ENCODE measurements around the gene XRCC1.

XRCC1 gene

GRCh38 chr19:43618921-43619261 is 43.6 kb upstream of the XRCC1 start:
- H3K9me3 ChIP-seq (replicated peaks in 1 of 2; ENCODE audit: control insufficient read depth in 2 of 2, insufficient read depth in 1 of 2, low read depth in 1 of 2, low read length in 2 of 2): no peaks in the 10 kb centered on the region
- H2BK5ac ChIP-seq (ENCODE audit: low read length): peak overlapping the region; percentile 97
- H3K18ac ChIP-seq (ENCODE audit: low read length): peak overlapping the region; percentile 99
- peak overlapping the region; percentile 99 for H3K27ac ChIP-seq (replicated peaks; ENCODE audit: low read length)
- H2BK120ac ChIP-seq (ENCODE audit: low read depth, low read length): peak overlapping the region; percentile 93
- DNase-seq (ENCODE audit: low spot score): no peak
- no peak overlapping the region for H3K4ac ChIP-seq (ENCODE audit: low read length)
- peak overlapping the region; percentile 68 to 82 for H3K4me3 ChIP-seq (ENCODE audit: low read length in 2 of 2)
- no peaks in the 10 kb centered on the region for H3K27me3 ChIP-seq (ENCODE audit: control insufficient read depth in 3 of 3, insufficient read depth in 3 of 3, low read depth in 1 of 3, low read length in 3 of 3)
- H4K8ac ChIP-seq (ENCODE audit: low read depth, low read length): peak overlapping the region; percentile 94
- peak overlapping the region; percentile 78 for H3K4me2 ChIP-seq (ENCODE audit: insufficient read depth, low read length, poor library complexity, severe bottlenecking)
- H2AFZ ChIP-seq (ENCODE audit: low read length): peak overlapping the region; percentile 82
- H3K9ac ChIP-seq (ENCODE audit: low read depth, low read length, poor library complexity): peak overlapping the region; percentile 99
- H3K36me3 ChIP-seq (replicated peaks in 1 of 2; ENCODE audit: control insufficient read depth in 2 of 2, insufficient read depth in 2 of 2, low read length in 2 of 2): peaks cover 11 to 42% of the 10 kb centered on the region in 2 donors
- no CpG with 5 or more reads among the region's 14 CpGs for WGBS, 2 donors (ENCODE audit: extremely low coverage in 2 of 2, insufficient read length in 2 of 2, insufficient replicate concordance in 1 of 2)
- H3K4me1 ChIP-seq (ENCODE audit: control insufficient read depth in 2 of 2, insufficient read depth in 1 of 2, low read depth in 1 of 2, low read length in 2 of 2): peaks cover 3 to 10% of the 10 kb centered on the region in 2 donors
- H2BK15ac ChIP-seq (ENCODE audit: low read length): peak overlapping the region; percentile 76
- no peak overlapping the region for H2BK12ac ChIP-seq (ENCODE audit: low read length)
- peaks cover 10% of the 10 kb centered on the region for H3K79me1 ChIP-seq (ENCODE audit: low read depth, low read length)
- peak overlapping the region; percentile 60 for H3K14ac ChIP-seq (ENCODE audit: low read length)
- H3K23ac ChIP-seq (ENCODE audit: low read depth, low read length, poor library complexity): peak overlapping the region; percentile 99
- H4K91ac ChIP-seq (ENCODE audit: low read depth, low read length, poor library complexity): peak overlapping the region; percentile 99
- peak overlapping the region; percentile 91 for H2AK5ac ChIP-seq (ENCODE audit: low read depth, low read length)

GRCh38 chr19:43616954-43617353 is 41.6 kb upstream of the XRCC1 start:
- Histone ChIP-seq H2AK5ac (ENCODE audit: low read depth, low read length) (no peak overlapping the region), H2BK12ac (ENCODE audit: low read length) (no peak overlapping the region), H3K4me2 (ENCODE audit: insufficient read depth, low read length, poor library complexity, severe bottlenecking) (no peak overlapping the region), H3K36me3 (replicated peaks in 1 of 2; ENCODE audit: control insufficient read depth in 2 of 2, insufficient read depth in 2 of 2, low read length in 2 of 2) (peaks cover 16 to 51% of the 10 kb centered on the region in 2 donors), H3K4me3 (ENCODE audit: low read length in 2 of 2) (no peak overlapping the region), H2BK5ac (ENCODE audit: low read length) (no peak overlapping the region), H3K27ac (replicated peaks; ENCODE audit: low read length) (no peak overlapping the region), H4K91ac (ENCODE audit: low read depth, low read length, poor library complexity) (no peak overlapping the region), H3K14ac (ENCODE audit: low read length) (no peak overlapping the region), H3K4ac (ENCODE audit: low read length) (no peak overlapping the region), H2BK15ac (ENCODE audit: low read length) (no peak overlapping the region), H2BK120ac (ENCODE audit: low read depth, low read length) (no peak overlapping the region), H3K23ac (ENCODE audit: low read depth, low read length, poor library complexity) (no peak overlapping the region), H3K18ac (ENCODE audit: low read length) (no peak overlapping the region), H3K79me1 (ENCODE audit: low read depth, low read length) (peaks cover 11% of the 10 kb centered on the region), H3K4me1 (ENCODE audit: control insufficient read depth in 2 of 2, insufficient read depth in 1 of 2, low read depth in 1 of 2, low read length in 2 of 2) (peaks cover 3 to 10% of the 10 kb centered on the region in 2 donors), H4K8ac (ENCODE audit: low read depth, low read length) (no peak overlapping the region), H3K9me3 (replicated peaks in 1 of 2; ENCODE audit: control insufficient read depth in 2 of 2, insufficient read depth in 1 of 2, low read depth in 1 of 2, low read length in 2 of 2) (no peaks in the 10 kb centered on the region), H3K9ac (ENCODE audit: low read depth, low read length, poor library complexity) (no peak overlapping the region), H3K27me3 (ENCODE audit: control insufficient read depth in 3 of 3, insufficient read depth in 3 of 3, low read depth in 1 of 3, low read length in 3 of 3) (no peaks in the 10 kb centered on the region), H2AFZ (ENCODE audit: low read length) (no peak overlapping the region)
- no peak for DNase-seq (ENCODE audit: low spot score)
- WGBS, 2 donors (ENCODE audit: extremely low coverage in 2 of 2, insufficient read length in 2 of 2, insufficient replicate concordance in 1 of 2): no CpG with 5 or more reads among the region's 6 CpGs

GRCh38 chr19:43616306-43616705 is 41.0 kb upstream of the XRCC1 start:
- Histone ChIP-seq H3K79me1 (ENCODE audit: low read depth, low read length) (peaks cover 16% of the 10 kb centered on the region), H3K4me3 (ENCODE audit: low read length in 2 of 2) (no peak overlapping the region), H3K23ac (ENCODE audit: low read depth, low read length, poor library complexity) (no peak overlapping the region), H3K18ac (ENCODE audit: low read length) (no peak overlapping the region), H3K9me3 (replicated peaks in 1 of 2; ENCODE audit: control insufficient read depth in 2 of 2, insufficient read depth in 1 of 2, low read depth in 1 of 2, low read length in 2 of 2) (no peaks in the 10 kb centered on the region), H3K27ac (replicated peaks; ENCODE audit: low read length) (no peak overlapping the region), H3K4ac (ENCODE audit: low read length) (no peak overlapping the region), H2BK12ac (ENCODE audit: low read length) (no peak overlapping the region), H3K4me2 (ENCODE audit: insufficient read depth, low read length, poor library complexity, severe bottlenecking) (no peak overlapping the region), H3K14ac (ENCODE audit: low read length) (no peak overlapping the region), H3K9ac (ENCODE audit: low read depth, low read length, poor library complexity) (no peak overlapping the region), H2AK5ac (ENCODE audit: low read depth, low read length) (no peak overlapping the region), H4K8ac (ENCODE audit: low read depth, low read length) (no peak overlapping the region), H3K36me3 (replicated peaks in 1 of 2; ENCODE audit: control insufficient read depth in 2 of 2, insufficient read depth in 2 of 2, low read length in 2 of 2) (peaks cover 20 to 53% of the 10 kb centered on the region in 2 donors), H2BK5ac (ENCODE audit: low read length) (no peak overlapping the region), H2AFZ (ENCODE audit: low read length) (no peak overlapping the region), H3K4me1 (ENCODE audit: control insufficient read depth in 2 of 2, insufficient read depth in 1 of 2, low read depth in 1 of 2, low read length in 2 of 2) (peaks cover 3 to 10% of the 10 kb centered on the region in 2 donors), H2BK15ac (ENCODE audit: low read length) (no peak overlapping the region), H2BK120ac (ENCODE audit: low read depth, low read length) (no peak overlapping the region), H3K27me3 (ENCODE audit: control insufficient read depth in 3 of 3, insufficient read depth in 3 of 3, low read depth in 1 of 3, low read length in 3 of 3) (no peaks in the 10 kb centered on the region), H4K91ac (ENCODE audit: low read depth, low read length, poor library complexity) (no peak overlapping the region)
- no CpG with 5 or more reads among the region's 1 CpG for WGBS, 2 donors (ENCODE audit: extremely low coverage in 2 of 2, insufficient read length in 2 of 2, insufficient replicate concordance in 1 of 2)
- DNase-seq (ENCODE audit: low spot score): no peak

GRCh38 chr19:43612374-43612773 is 37.0 kb upstream of the XRCC1 start:
- no peak overlapping the region for H4K8ac ChIP-seq (ENCODE audit: low read depth, low read length)
- peaks cover 23 to 82% of the 10 kb centered on the region in 2 donors for H3K36me3 ChIP-seq (replicated peaks in 1 of 2; ENCODE audit: control insufficient read depth in 2 of 2, insufficient read depth in 2 of 2, low read length in 2 of 2)
- H2AK5ac ChIP-seq (ENCODE audit: low read depth, low read length): no peak overlapping the region
- H3K9me3 ChIP-seq (replicated peaks in 1 of 2; ENCODE audit: control insufficient read depth in 2 of 2, insufficient read depth in 1 of 2, low read depth in 1 of 2, low read length in 2 of 2): no peaks in the 10 kb centered on the region
- H2AFZ ChIP-seq (ENCODE audit: low read length): no peak overlapping the region
- no peak overlapping the region for H3K4me3 ChIP-seq (ENCODE audit: low read length in 2 of 2)
- H3K27me3 ChIP-seq (ENCODE audit: control insufficient read depth in 3 of 3, insufficient read depth in 3 of 3, low read depth in 1 of 3, low read length in 3 of 3): no peaks in the 10 kb centered on the region
- no peak overlapping the region for H2BK5ac ChIP-seq (ENCODE audit: low read length)
- H2BK12ac ChIP-seq (ENCODE audit: low read length): no peak overlapping the region
- no peak overlapping the region for H3K23ac ChIP-seq (ENCODE audit: low read depth, low read length, poor library complexity)
- no peak overlapping the region for H2BK15ac ChIP-seq (ENCODE audit: low read length)
- no peak overlapping the region for H4K91ac ChIP-seq (ENCODE audit: low read depth, low read length, poor library complexity)
- WGBS, 2 donors (ENCODE audit: extremely low coverage in 2 of 2, insufficient read length in 2 of 2, insufficient replicate concordance in 1 of 2): no CpG with 5 or more reads among the region's 12 CpGs
- H3K27ac ChIP-seq (replicated peaks; ENCODE audit: low read length): no peak overlapping the region
- no peak overlapping the region for H3K4ac ChIP-seq (ENCODE audit: low read length)
- peaks cover 22% of the 10 kb centered on the region for H3K79me1 ChIP-seq (ENCODE audit: low read depth, low read length)
- no peaks in the 10 kb centered on the region for H3K4me1 ChIP-seq (ENCODE audit: control insufficient read depth in 2 of 2, insufficient read depth in 1 of 2, low read depth in 1 of 2, low read length in 2 of 2)
- H3K4me2 ChIP-seq (ENCODE audit: insufficient read depth, low read length, poor library complexity, severe bottlenecking): no peak overlapping the region
- no peak overlapping the region for H3K14ac ChIP-seq (ENCODE audit: low read length)
- H3K18ac ChIP-seq (ENCODE audit: low read length): no peak overlapping the region
- DNase-seq (ENCODE audit: low spot score): no peak
- H3K9ac ChIP-seq (ENCODE audit: low read depth, low read length, poor library complexity): no peak overlapping the region
- no peak overlapping the region for H2BK120ac ChIP-seq (ENCODE audit: low read depth, low read length)
